HFF-Myc (cell line): ENCODE measurements around the gene INVS.

Experiments
- DNase-seq: peaks from one replicate; pipeline ENCODE4 v3.0.0-alpha.2; 2011; ENCODE audit warnings: low read depth; ENCODE audit errors: extremely low read depth
- H3K4me3 ChIP-seq: replicated peaks from 2 replicates; pipeline ENCODE4 v1.5.1; 2011; ENCODE audit warnings: low read depth, mild to moderate bottlenecking, control low read depth, low read length
- TF ChIP-seq, protein P1 (sequence below): IDR thresholded peaks from 2 replicates; pipeline ENCODE4 v1.5.1; 2012; ENCODE audit warnings: mild to moderate bottlenecking, low read depth, low read length, control low read depth; ENCODE audit errors: missing control alignments

Gene INVS

DNA sequence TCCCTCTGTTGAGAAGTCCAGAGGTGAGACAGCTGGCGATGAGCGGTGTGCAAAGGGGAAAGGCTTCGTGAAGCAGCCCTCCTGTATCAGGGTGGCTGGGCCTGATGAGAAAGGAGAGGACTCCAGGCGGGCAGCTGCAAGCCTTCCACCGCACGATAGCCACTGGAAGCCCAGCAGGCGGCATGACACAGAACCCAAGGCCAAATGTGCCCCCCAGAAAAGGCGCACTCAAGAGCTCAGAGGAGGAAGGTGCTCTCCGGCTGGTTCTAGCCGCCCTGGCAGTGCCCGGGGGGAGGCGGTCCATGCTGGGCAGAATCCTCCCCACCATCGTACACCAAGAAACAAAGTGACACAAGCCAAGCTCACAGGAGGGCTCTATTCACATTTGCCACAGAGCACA lies 193.4 kb downstream of the INVS start:
- H3K4me3 ChIP-seq, result no peak overlapping the region
- TF ChIP-seq, protein P1, sequence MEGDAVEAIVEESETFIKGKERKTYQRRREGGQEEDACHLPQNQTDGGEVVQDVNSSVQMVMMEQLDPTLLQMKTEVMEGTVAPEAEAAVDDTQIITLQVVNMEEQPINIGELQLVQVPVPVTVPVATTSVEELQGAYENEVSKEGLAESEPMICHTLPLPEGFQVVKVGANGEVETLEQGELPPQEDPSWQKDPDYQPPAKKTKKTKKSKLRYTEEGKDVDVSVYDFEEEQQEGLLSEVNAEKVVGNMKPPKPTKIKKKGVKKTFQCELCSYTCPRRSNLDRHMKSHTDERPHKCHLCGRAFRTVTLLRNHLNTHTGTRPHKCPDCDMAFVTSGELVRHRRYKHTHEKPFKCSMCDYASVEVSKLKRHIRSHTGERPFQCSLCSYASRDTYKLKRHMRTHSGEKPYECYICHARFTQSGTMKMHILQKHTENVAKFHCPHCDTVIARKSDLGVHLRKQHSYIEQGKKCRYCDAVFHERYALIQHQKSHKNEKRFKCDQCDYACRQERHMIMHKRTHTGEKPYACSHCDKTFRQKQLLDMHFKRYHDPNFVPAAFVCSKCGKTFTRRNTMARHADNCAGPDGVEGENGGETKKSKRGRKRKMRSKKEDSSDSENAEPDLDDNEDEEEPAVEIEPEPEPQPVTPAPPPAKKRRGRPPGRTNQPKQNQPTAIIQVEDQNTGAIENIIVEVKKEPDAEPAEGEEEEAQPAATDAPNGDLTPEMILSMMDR, result no peak
- no peak for DNase-seq

DNA sequence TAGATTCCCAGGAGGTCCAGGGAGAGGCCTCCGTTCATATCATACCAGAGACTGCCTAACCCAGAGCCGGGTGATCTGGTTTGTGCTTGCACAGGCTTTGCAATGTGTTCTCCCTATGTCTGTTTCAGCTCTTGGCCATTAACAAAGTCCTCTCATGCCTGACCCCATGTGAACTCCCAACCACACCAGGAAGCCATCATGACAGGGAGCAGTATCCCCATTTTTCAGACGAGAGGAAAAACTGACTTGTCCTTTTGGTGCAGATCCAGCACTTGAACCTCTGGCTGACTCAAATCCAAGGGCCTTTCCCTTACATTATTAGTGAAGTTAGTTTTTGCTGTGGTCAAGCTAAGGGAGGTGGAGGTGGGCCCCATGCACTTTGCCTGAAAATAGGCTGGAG lies 195.3 kb downstream of the INVS start:
- TF ChIP-seq, protein P1, result no peak
- DNase-seq, result no peak
- H3K4me3 ChIP-seq, result no peak overlapping the region

DNA sequence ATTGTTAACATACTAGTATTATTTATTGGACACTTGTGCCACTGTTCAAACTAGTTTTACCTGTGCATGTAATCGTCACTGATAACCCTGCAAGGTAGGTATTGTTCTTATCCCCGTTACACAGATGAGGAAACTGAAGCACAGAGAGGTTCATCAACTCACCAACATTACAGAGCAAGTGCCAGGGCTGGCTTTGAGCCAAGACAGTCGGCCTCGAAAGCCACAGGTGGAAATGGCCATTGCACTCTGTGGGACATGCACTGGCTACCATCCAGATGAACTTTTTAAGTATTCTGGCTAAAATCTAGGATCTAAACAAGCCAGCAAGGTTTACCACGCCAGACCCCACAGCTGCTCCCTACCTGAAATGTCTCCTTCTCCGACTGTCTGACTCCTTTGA lies 195.8 kb downstream of the INVS start:
- H3K4me3 ChIP-seq, result no peak overlapping the region
- no peak for DNase-seq
- TF ChIP-seq, protein P1, result no peak

DNA sequence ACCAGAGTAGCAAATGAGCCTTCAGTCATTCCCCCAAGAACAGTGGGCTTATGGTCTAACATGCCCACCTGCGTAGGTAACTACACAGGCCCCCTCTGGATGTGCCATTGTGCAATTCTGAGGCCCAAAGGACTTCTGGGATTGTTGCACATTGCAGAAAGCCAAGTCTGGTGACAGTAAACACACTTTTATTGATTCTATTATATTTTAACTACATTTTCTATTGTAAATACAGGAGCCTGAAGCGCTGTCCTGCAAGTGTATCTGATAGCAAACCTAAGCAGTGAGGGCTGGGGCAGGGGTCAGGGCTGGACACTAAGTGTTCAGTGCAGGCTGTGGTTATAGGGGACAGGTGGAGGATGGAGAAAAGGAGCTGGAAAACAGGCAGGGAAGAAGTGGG lies 196.2 kb downstream of the INVS start:
- TF ChIP-seq, protein P1, result no peak
- no peak for DNase-seq

DNA sequence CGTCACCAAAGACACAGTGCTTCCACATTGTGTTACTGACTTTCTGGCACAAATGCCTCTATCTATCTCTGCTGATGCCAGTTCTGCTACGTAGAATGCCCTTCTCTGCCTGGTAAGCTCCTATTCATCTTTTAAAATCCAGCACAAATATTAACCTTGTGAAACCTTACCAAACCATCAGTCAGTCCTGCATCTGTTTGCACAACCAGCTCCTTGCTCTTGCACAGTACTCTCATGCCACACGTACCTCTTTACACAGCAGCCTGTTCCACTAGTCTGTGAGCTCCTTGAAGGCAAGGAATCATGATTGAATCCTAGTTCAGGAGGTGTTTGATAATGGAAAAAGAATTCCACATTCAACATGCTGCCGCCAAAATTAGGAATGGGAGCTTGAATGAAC lies 197.4 kb downstream of the INVS start:
- DNase-seq, result no peak
- H3K4me3 ChIP-seq, result no peak overlapping the region
- TF ChIP-seq, protein P1, result no peak

More for the DNA sequence above, 196.2 kb downstream of the INVS start:
- no peak overlapping the region for H3K4me3 ChIP-seq

DNA sequence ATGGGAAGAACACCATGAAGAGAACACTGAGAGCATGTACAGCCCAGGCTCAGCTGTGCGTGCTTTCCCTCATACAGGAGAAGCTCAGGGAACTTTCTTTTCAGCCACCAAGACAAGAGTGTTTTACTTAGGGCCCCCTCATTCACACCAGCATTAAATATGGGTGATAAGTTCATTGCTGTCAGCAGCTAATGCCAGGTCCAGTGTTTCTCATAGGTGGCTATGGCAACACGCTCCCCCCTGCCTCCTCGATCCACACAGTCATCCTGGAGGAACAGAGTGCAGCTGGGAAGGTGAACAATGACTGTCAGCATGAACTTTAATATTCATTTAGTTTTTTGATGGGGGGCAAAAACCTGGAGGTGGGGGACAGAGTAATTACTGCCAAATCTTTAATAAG lies 199.3 kb downstream of the INVS start:
- TF ChIP-seq, protein P1, result no peak
- no peak for DNase-seq

DNA sequence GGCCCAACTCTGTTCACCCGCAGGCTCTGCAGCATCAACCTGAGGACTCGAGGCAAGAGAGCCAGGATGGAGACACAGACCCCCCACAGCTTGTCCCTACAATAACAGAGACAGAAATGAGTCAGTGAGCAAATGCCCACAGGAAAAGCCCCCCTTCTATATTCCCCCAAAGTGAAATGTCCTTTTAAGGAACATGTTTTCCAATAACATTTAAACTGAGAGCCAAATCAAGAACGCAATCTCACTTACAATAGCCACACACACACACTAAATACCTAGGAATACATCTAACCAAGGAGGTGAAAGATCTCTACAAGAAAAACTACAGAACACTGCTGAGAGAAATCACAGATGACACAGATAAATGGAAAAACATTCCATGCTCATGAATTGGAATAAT lies 204.7 kb downstream of the INVS start:
- TF ChIP-seq, protein P1, result no peak
- no peak overlapping the region for H3K4me3 ChIP-seq
- no peak for DNase-seq

More for the DNA sequence above, 199.3 kb downstream of the INVS start:
- H3K4me3 ChIP-seq, result no peak overlapping the region
